Upper lobe of right lung (tissue), 1 donor: ENCODE data around the gene CFAP210. TPM values are rescaled to one million over a fixed set of nuclear protein-coding genes. Genes with fewer than 3 reads are reported as not detected.

Source experiments
- ATAC-seq: fragments of 200-7000 bp; cut with Tn5 transposase; one replicate; pipeline ENCODE4 v1.9.1; 2020; ENCODE audit warnings: mild to moderate bottlenecking, moderate library complexity
- DNase-seq: peaks from one replicate; pipeline ENCODE4 v3.0.0-alpha.2; 2020
- H3K27ac ChIP-seq: fragments of 200-600 bp; one replicate; pipeline ENCODE4 v1.8.0; 2022
- H3K27me3 ChIP-seq: fragments of 200-600 bp; one replicate; pipeline ENCODE4 v1.8.0; 2022; ENCODE audit warnings: mild to moderate bottlenecking
- H3K36me3 ChIP-seq: fragments of 200-600 bp; one replicate; pipeline ENCODE4 v1.8.0; 2022
- H3K4me1 ChIP-seq: fragments of 200-600 bp; one replicate; pipeline ENCODE4 v1.8.0; 2022
- H3K4me3 ChIP-seq: fragments of 200-600 bp; one replicate; pipeline ENCODE4 v1.8.0; 2022; ENCODE audit warnings: mild to moderate bottlenecking
- H3K9me3 ChIP-seq: fragments of 200-600 bp; one replicate; pipeline ENCODE4 v1.8.0; 2022
- intact Hi-C: fragments of 100-400 bp; cut with DNase I; formaldehyde crosslinking; loops from one replicate; pipeline ENCODE4 v1.11.0; 2022
- long read RNA-seq: library from polyadenylated mRNA; unstranded; transcript quantifications from one replicate; pipeline ENCODE4 v2.0.0, GENCODE V29; 2021
- total RNA-seq: library from RNA; stranded (reverse); fragmentation: NEBNext Ultra II Directional; extraction: Animal tissue kit (Norgen Biotek cat#: 25700); gene quantifications from one replicate; pipeline ENCODE4 v1.2.1, GENCODE V29; 2021
- TF ChIP-seq, protein P1 (sequence below): fragments of 200-600 bp; IDR thresholded peaks from one replicate; pipeline ENCODE4 v1.8.0; 2022; ENCODE audit warnings: antibody characterized with exemption
- donor health status: DM: no; HTN: yes; CAD: no; lungs with severe emphysema.

CFAP210 gene
- not detected for total RNA-seq
- long read RNA-seq, partial matches to known transcripts = 0 of 1 reads
- long read RNA-seq, other reads (novel, unspliced or antisense) = 1 of 1 reads

DNA sequence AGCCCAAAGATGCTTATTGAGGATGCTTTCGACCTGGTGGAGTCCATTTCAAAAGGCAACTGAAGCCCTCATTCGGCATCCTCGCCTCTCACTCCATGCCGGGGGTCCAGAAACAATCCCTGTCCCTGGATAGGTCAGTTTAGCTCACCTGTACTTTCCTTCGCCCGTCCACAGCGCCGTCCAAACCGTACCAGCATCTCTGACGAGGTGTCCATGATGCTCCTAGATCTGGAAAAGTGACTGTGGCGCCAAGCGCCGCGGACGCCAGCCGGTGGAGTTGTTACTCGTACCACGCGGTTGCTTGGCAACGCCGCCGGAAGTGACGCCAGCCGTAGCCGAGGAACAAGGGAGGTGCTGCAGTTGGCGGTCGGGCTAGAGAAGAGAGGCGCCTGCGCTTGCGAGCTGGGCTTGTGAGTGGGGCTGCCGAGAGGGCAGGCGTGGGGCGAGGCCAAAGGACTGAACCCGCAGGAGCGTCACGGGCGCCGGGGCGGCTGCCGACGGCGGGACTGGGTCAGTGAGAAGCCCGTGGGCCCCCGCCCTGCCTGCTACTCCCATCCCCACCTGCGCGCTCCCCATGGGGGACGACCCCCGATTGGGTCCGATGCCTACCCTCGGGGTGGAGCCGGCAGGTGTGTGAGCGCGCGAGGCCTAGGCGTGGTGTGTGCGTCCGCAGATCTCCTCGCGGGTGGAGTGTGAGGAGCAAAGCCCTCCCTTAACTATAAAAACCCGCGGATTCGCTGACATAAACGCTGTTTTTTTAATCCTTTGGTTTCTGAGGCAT lies at the start of gene CFAP210, which contains the start of gene PHOSPHO2:
Gene CFAP210 (minus strand): TSS at position 293 of the 781 bp plus-strand sequence. CDS start 78 bp downstream, at position 215.
Gene PHOSPHO2 (plus strand): TSS at position 357 of the 781 bp plus-strand sequence. CDS start 6,503 bp downstream, outside the sequence.
- H3K27me3 ChIP-seq = no peaks in the 10 kb centered on the region
- peak; percentile 100 for ATAC-seq
- intact Hi-C loops = no loop called here
- no peaks in the 10 kb centered on the region for H3K9me3 ChIP-seq
- peak within 1 kb of the TSS; percentile 73 for H3K4me3 ChIP-seq
- peak within 1 kb of the TSS; percentile 93 for H3K27ac ChIP-seq
- peaks cover 5% of the 10 kb centered on the region for H3K4me1 ChIP-seq
- H3K36me3 ChIP-seq = peaks cover 6% of the 10 kb centered on the region
- peak; percentile 100 for DNase-seq
- TF ChIP-seq, protein P1, sequence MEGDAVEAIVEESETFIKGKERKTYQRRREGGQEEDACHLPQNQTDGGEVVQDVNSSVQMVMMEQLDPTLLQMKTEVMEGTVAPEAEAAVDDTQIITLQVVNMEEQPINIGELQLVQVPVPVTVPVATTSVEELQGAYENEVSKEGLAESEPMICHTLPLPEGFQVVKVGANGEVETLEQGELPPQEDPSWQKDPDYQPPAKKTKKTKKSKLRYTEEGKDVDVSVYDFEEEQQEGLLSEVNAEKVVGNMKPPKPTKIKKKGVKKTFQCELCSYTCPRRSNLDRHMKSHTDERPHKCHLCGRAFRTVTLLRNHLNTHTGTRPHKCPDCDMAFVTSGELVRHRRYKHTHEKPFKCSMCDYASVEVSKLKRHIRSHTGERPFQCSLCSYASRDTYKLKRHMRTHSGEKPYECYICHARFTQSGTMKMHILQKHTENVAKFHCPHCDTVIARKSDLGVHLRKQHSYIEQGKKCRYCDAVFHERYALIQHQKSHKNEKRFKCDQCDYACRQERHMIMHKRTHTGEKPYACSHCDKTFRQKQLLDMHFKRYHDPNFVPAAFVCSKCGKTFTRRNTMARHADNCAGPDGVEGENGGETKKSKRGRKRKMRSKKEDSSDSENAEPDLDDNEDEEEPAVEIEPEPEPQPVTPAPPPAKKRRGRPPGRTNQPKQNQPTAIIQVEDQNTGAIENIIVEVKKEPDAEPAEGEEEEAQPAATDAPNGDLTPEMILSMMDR = no peak

GRCh38 chr2:169743549-169743948 lies 49.3 kb upstream of the CFAP210 start:
- H3K4me1 ChIP-seq = no peaks in the 10 kb centered on the region
- no peaks in the 10 kb centered on the region for H3K27me3 ChIP-seq
- H3K27ac ChIP-seq = no peak overlapping the region
- ATAC-seq = no peak
- intact Hi-C loops = no loop called here
- H3K4me3 ChIP-seq = no peak overlapping the region
- no peaks in the 10 kb centered on the region for H3K36me3 ChIP-seq
- TF ChIP-seq, protein P1 = no peak
- no peak for DNase-seq
- H3K9me3 ChIP-seq = no peaks in the 10 kb centered on the region

DNA sequence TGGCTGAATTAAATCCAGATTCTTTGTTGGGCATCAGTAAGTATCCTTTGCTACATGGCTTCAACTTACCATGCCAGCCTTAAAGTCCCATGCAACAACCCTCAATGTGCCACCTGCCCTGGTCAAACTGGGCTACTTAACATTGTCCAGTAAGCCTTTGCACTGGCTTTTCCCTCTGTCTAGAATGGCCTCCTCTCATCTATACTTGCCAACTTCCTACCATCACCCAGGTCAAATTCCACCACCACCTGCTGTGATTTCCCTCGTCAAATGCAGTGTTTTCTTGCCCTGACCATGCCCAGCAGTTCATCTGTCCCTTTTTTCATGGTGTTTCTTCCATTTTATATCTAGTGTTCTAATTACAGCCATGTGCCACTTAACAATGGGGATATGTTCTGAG lies 45.1 kb upstream of the CFAP210 start:
- no peaks in the 10 kb centered on the region for H3K36me3 ChIP-seq
- H3K27me3 ChIP-seq = no peaks in the 10 kb centered on the region
- no peak overlapping the region for H3K4me3 ChIP-seq
- DNase-seq = no peak
- H3K9me3 ChIP-seq = no peaks in the 10 kb centered on the region
- no peaks in the 10 kb centered on the region for H3K4me1 ChIP-seq
- no peak for ATAC-seq
- intact Hi-C loops = no loop called here
- H3K27ac ChIP-seq = no peak overlapping the region
- TF ChIP-seq, protein P1 = no peak

DNA sequence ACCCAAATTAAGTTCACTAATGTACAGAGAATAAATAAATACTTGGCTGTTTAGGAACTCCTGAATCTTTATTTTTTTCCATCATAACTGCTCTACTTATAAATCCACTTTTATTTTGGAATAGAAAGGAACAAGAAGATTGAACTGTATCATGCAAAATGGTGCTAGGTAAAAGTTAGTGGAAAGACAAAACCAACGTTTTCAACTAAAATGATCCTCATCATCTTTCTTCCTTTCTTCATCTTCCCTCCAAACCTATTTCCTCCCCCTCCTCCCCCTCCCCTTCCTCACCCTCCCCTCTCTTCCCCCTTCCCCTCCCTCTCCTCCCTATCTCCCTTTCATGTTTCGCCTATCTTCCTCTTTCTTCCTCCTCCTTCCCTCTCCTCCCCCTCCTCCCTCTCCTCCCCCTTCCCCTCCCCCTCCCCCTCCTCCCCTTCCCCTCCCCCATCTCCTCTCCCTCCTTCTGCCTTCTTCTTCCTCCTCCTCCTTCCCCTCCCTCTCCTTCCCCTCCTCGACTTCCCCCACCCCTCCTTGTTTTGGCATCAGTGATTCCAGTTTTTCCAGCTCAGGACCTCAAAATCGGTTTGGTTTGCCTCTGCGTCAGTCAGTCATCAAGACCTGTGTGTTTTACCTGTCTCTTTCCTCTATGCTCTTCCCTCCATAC lies 44.5 kb upstream of the CFAP210 start:
- TF ChIP-seq, protein P1 = no peak
- no peaks in the 10 kb centered on the region for H3K9me3 ChIP-seq
- H3K27me3 ChIP-seq = no peaks in the 10 kb centered on the region
- ATAC-seq = no peak
- no peaks in the 10 kb centered on the region for H3K4me1 ChIP-seq
- intact Hi-C loops = no loop called here
- no peak overlapping the region for H3K27ac ChIP-seq
- no peak overlapping the region for H3K4me3 ChIP-seq
- no peak for DNase-seq
- H3K36me3 ChIP-seq = no peaks in the 10 kb centered on the region

DNA sequence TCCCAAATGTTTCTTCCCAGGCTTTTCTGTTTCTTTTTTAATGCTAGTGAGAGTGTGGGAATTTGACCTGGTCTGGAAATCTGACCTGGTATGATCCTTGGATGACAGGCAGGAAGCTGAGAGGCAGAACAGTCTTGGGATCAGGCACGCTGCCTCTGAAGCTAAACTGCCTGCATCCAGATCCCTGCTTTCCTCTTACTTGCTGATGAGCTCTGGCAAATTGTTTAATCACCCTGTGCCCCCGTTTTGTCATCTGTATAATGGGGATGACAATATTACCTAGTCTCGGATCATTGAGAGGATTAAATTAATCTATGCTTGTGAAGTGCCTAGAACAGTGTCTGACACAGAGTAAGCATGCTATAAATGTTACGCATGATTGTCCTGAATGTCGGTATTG lies 42.7 kb upstream of the CFAP210 start:
- H3K27ac ChIP-seq = no peak overlapping the region
- no peak for DNase-seq
- TF ChIP-seq, protein P1 = no peak

More for the DNA sequence above, 42.7 kb upstream of the CFAP210 start:
- Histone ChIP-seq H3K4me1 (no peaks in the 10 kb centered on the region), H3K9me3 (no peaks in the 10 kb centered on the region), H3K4me3 (peak overlapping the region; percentile 9), H3K36me3 (no peaks in the 10 kb centered on the region), H3K27me3 (no peaks in the 10 kb centered on the region)
- intact Hi-C loops = no loop called here
- ATAC-seq = no peak
